GM10266 (cell line): Measurements from ENCODE around the gene LIMS1.
A peak's percentile ranks its signal among the peaks of the same experiment; 100 is the strongest.
"Not testable (repeated sequence)": the region's sequence is repeated elsewhere in the genome, so short reads cannot be mapped to it uniquely, and the experiment has no call there.

Experiments
- DNase-seq: peaks from one replicate; pipeline ENCODE4 v3.0.0; 2012; ENCODE audit errors: extremely low spot score
- TF ChIP-seq, protein P1 (sequence below): IDR thresholded peaks from 2 replicates; pipeline ENCODE4 v1.5.1; 2012; ENCODE audit warnings: mild to moderate bottlenecking, low read depth; ENCODE audit not compliant: control insufficient read depth, insufficient read depth; ENCODE audit errors: missing control alignments

Gene LIMS1, protein sequence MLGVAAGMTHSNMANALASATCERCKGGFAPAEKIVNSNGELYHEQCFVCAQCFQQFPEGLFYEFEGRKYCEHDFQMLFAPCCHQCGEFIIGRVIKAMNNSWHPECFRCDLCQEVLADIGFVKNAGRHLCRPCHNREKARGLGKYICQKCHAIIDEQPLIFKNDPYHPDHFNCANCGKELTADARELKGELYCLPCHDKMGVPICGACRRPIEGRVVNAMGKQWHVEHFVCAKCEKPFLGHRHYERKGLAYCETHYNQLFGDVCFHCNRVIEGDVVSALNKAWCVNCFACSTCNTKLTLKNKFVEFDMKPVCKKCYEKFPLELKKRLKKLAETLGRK

DNA sequence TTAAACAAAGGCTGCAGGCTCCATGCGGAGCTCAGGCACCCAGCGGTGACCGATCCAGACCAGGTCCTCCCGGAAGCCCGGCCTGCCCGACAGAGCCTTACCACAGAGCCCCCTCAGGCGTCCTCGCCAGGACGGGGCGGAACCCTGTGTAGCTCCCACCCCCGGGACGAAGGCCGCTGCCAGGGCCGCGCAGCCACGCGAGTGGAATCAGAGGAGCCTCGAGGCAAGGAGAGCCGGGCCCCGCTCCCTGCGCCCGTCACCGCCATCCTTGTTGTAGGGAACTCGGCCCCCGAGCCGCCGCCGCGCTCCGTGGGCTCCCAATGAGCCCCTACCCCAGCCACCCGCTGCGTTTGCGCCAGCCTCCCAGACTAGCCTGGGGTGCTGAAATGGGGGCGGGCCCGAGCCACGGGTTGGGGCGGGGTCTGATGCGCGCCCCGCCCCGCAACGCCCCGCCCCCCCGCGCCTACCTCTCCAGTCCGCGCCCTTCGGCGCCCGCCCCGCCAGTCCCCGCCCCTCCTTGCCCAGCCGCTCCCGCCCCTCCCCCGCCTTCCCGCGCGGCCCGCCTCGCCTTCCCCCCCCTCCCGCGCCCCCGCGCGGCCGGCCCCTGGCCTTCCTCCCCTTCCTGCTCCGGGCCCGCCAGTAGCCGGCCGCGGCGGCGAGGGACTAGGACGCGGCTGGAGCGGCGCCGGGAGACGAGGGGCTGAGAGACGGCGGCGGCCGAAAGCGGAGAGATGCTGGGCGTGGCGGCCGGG is at the start of gene LIMS1:
LIMS1 (plus strand) TSS at position 639 of the 752 bp plus-strand sequence; CDS start at position 732, 93 bp downstream.
- TF ChIP-seq, protein P1, sequence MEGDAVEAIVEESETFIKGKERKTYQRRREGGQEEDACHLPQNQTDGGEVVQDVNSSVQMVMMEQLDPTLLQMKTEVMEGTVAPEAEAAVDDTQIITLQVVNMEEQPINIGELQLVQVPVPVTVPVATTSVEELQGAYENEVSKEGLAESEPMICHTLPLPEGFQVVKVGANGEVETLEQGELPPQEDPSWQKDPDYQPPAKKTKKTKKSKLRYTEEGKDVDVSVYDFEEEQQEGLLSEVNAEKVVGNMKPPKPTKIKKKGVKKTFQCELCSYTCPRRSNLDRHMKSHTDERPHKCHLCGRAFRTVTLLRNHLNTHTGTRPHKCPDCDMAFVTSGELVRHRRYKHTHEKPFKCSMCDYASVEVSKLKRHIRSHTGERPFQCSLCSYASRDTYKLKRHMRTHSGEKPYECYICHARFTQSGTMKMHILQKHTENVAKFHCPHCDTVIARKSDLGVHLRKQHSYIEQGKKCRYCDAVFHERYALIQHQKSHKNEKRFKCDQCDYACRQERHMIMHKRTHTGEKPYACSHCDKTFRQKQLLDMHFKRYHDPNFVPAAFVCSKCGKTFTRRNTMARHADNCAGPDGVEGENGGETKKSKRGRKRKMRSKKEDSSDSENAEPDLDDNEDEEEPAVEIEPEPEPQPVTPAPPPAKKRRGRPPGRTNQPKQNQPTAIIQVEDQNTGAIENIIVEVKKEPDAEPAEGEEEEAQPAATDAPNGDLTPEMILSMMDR, result peak; percentile 21

DNA sequence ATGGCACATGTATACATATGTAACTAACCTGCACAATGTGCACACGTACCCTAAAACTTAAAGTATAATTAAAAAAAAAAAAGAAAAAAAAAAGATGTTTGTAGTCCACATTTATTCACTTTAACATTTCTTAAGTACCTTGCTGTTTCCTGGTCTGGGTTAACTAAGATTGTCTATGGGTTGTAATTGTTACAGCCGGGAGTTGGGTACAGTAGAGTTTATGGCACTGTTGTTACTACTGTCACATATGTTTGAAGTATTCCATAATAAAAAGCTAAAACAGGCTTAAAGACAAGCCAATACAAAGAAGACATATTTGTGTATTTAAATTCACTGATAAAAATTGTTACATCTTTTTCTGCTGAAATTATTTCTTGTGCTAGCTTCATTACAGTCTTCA is 49.0 kb upstream of the LIMS1 start:
- TF ChIP-seq, protein P1, result no peak
- DNase-seq, result no peak

More for the DNA sequence above, at the start of gene LIMS1:
- peak; percentile 98 for DNase-seq

DNA sequence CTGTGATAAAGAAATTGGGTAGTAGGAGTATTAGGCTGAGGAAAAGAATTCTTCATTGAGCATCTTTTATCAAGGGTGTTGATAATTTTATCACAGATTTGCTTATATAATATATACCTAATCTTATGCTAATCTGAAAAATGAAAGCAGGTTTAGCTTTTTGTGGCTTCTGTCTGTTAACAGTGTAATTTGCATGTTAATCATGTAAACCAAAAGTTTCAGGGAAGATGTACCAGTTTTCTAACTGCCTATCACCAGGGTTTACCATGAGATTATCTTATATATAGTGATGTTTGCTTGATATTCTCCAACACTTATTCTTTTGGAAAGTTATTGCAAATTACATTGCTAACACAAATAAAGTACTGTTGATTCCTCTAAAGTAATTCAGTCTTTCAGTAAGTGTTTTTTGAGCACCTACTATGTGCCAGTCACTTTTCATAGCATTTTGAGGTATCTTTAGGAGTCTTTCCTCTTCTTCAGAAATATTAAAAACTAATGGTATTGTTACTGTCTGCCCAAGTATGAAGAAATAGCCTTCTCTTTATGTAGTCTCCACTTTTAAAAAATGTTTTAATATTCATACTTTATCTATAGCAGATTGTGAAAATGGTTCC is 43.7 kb upstream of the LIMS1 start:
- TF ChIP-seq, protein P1, result no peak
- no peak for DNase-seq

DNA sequence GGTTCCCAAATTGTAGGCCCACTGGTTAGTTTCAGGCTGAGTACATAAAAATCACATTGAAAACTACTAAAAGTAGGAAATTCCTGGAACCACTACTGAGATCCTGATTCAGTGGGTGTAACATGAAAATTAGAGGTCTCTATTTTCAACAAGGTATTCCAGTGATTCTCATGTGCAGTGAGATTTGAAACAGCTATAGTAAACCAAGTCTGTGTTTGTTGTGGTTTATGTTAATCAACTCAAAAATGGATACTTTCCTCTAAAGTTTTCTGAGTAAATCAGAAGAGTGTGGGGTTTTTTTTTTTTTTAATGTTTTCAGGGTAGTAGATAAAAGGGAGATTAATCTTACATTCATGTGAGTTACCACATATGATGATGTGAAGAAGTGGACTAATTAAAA is 42.4 kb upstream of the LIMS1 start:
- DNase-seq, result no peak
- TF ChIP-seq, protein P1, result no peak

DNA sequence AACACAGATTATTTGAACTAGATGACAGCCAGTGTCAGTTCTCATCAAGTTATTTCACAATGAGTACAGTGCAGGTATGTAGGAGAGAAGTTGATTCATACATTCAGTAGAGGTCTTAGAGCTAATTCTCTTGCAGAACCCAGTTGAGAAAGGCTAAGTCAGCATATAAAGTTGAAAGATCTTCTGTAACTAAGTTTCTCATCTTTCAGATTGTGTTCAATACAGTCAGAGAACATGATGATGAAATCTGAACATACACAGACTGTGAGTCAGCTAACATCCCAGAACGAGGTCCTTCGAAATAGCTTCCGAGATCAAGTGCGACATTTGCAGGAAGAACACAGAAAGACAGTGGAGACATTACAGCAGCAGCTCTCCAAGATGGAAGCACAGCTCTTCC is 41.9 kb upstream of the LIMS1 start:
- TF ChIP-seq, protein P1, result no peak
- no peak for DNase-seq

DNA sequence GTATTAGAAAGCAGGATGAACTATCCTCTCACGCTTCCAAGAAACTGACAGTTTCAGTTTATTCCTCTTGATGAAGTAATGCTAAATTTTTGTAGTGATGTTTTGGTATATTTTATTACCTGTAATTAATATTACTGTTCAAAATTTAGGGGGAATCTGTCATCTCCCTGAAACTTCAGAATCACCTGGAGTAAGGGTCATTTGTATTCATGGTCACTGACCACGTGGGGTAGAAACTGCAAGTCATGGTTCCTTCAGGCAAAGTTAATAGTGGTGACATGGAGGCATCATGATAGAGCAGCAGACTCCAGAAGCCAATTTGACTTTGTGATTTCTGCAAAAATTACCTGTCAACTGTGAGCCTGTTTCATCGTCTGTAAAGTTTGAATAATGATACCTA is 38.1 kb upstream of the LIMS1 start:
- not testable (repeated sequence) for DNase-seq

DNA sequence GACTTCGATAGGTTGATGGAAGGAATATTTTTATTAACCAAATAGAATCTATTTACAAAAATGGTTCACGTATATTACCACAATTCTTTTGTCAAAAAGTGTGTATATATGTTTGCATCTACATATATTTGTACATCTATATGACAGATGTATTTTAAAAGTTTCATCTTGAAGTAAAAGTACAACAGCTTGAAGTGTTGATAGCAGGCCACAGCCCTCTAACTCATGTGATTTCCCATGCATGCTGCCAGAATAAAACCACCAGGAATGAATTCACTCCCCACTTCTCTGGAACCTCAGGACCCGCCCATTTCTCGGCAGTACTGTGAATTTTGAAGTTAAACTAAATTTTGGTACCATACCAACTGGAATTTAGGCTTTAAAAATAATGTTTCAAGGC is 26.6 kb upstream of the LIMS1 start:
- DNase-seq, result not testable (repeated sequence)

DNA sequence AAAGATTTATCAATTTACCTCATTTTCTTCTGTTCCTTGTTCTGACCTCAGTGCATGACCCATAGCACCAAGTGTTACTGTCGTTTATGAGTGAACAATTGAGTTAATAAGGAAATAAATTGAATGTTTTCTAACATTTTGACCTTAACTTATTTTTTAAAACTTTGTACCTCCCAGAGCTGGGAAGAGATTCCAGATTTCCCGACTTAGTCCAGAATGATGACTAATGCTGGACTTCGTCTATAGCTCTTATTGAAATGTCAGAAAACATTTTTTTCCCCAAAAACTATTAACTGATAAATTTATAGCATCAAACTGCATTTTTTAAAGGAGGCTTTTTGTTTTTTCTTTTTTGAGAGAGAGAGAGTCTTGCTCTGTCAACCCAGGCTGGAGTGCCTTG is 21.8 kb upstream of the LIMS1 start:
- DNase-seq, result not testable (repeated sequence)

DNA sequence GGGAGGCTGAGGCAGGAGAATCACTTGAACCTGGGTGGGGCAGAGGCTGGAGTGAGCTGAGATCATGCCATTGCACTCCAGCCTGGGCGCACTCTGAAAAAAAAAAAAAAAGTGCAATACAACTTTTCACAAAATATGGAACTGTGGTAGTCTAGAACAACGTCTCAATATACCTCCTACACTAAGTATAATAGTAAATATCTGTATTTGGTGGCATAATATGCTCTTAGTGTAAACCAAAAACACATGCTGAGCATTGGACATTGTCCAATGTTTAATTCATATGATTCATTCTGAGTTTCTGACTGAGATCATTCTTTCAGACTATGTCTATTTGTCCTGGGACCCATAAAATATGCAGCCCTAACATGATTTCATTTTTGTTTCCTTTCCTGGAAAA is 19.8 kb upstream of the LIMS1 start:
- not testable (repeated sequence) for DNase-seq

DNA sequence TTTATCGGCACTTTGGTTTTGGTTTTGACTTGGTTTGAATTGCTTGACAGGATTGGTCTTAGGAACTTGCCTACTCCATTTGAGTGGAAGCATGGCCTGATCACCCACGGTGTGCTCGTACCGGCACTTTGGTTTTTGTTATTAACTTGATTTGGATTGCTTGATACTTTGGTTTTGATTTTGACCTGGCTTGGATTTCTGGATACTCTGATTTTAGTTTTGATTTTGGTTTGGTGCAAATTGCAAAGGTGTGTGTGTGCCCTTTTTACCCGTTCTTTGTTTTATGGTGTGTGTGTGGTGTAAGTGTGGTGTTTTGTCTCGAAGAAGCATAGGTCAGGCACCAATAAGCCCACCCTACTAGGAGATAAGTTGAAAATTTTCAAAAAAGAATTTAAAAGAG is 9.6 kb upstream of the LIMS1 start:
- DNase-seq, result not testable (repeated sequence)

DNA sequence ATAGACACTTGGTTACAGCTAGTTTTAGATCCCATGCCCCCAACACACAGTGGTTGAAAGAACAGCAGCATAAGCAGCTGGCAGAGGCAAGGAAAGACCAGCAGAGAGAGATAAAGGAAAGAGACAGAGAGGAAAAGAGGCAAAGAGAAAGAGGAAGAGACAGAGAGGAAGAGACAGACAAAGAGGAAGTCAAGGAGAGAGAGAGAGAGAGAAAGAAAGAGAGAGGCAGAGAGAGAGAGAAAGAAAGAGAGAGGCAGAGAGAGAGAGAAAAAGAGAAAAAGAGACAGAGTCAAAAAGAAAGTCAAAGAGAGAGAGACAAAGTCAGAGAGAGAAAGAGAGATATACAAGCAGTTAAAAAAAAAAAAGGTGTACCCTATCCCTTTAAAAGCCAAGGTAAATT is 9.0 kb upstream of the LIMS1 start:
- not testable (repeated sequence) for DNase-seq
